H1 (cell line): Measurements from ENCODE around the gene SEC14L5. TPM values are rescaled to one million over a fixed set of nuclear protein-coding genes. Genes with fewer than 3 reads are reported as not detected.

Source experiments
- CTCF ChIA-PET: fragments of 300-600 bp; sonication (Branson Sonifier 250); formaldehyde crosslinking; loops from one replicate; lab custom pipeline; 2021; ENCODE audit not compliant: partially characterized antibody; lab: Charles Lee
- POLR2A ChIA-PET: fragments of 300-600 bp; sonication (Branson Sonifier 250); formaldehyde crosslinking; loops from one replicate; lab custom pipeline; 2021; ENCODE audit warnings: inconsistent platforms; ENCODE audit not compliant: partially characterized antibody; lab: Charles Lee
- DNase-seq, 2 experiments: peaks; one replicate each; pipeline versions ENCODE4 v3.0.0 to v3.0.0-alpha.2; 2010 to 2022; ENCODE audit warnings: low spot score in 2 of 2, low read depth in 1 of 2, mixed read lengths in 1 of 2
- FAIRE-seq: peaks from 2 replicates; lab custom pipeline; 2011; peaks lifted over from hg19 to GRCh38; lab: Jason Lieb, UNC
- H2AFZ ChIP-seq: 2 replicates; pipeline ENCODE4 v1.8.1; 2012; ENCODE audit warnings: low read length, inconsistent platforms
- H2AK5ac ChIP-seq: 2 replicates; pipeline ENCODE4 v1.6.1; 2013; ENCODE audit warnings: low read depth, low read length
- H2BK120ac ChIP-seq: replicated peaks from 2 replicates; pipeline ENCODE3; 2013; ENCODE audit warnings: low read depth, low read length, inconsistent platforms
- H2BK12ac ChIP-seq: 2 replicates; pipeline ENCODE4 v1.6.1; 2013; ENCODE audit warnings: low read depth, low read length
- H2BK15ac ChIP-seq: 2 replicates; pipeline ENCODE4 v1.6.1; 2013; ENCODE audit warnings: low read length
- H2BK20ac ChIP-seq: 2 replicates; pipeline ENCODE4 v1.6.1; 2013; ENCODE audit warnings: low read length
- H2BK5ac ChIP-seq: 2 replicates; pipeline ENCODE4 v1.6.1; 2013; ENCODE audit warnings: low read depth, low read length
- H3K14ac ChIP-seq: 2 replicates; pipeline ENCODE4 v1.6.1; 2013; ENCODE audit warnings: inconsistent platforms; ENCODE audit not compliant: insufficient read length
- H3K18ac ChIP-seq: 2 replicates; pipeline ENCODE4 v1.6.1; 2013; ENCODE audit warnings: low read length; ENCODE audit errors: extremely low read depth
- H3K23ac ChIP-seq: 2 replicates; pipeline ENCODE4 v1.6.1; 2013; ENCODE audit warnings: inconsistent platforms; ENCODE audit not compliant: insufficient read length
- H3K23me2 ChIP-seq: 2 replicates; pipeline ENCODE4 v1.6.1; 2013; ENCODE audit warnings: low read depth, low read length
- H3K27ac ChIP-seq: 2 replicates; pipeline ENCODE4 v1.6.1; 2011; ENCODE audit warnings: low read depth, low read length, inconsistent platforms
- H3K27me3 ChIP-seq, 4 experiments: replicated peaks in 1 of 4; 1 replicate in 1 of 4; 2 replicates in 3 of 4; pipeline versions ENCODE4 v1.6.1 to v1.8.1; 2011 to 2013; ENCODE audit warnings: low read length in 3 of 4, mild to moderate bottlenecking in 3 of 4, inconsistent platforms in 2 of 4, mixed read lengths in 2 of 4, moderate library complexity in 1 of 4; ENCODE audit not compliant: control insufficient read depth in 3 of 4, insufficient read depth in 3 of 4; ENCODE audit errors: extremely low read depth in 1 of 4
- H3K36me3 ChIP-seq, 4 experiments: 2 replicates each; pipeline versions ENCODE4 v1.6.1 to v1.8.1; 2011 to 2013; ENCODE audit warnings: mild to moderate bottlenecking in 4 of 4, low read length in 3 of 4, moderate library complexity in 2 of 4, control low read depth in 1 of 4, inconsistent platforms in 1 of 4; ENCODE audit not compliant: insufficient read depth in 4 of 4, control insufficient read depth in 2 of 4
- H3K4ac ChIP-seq: replicated peaks from 2 replicates; pipeline ENCODE3; 2013; ENCODE audit warnings: low read length, low read depth, mixed read lengths, inconsistent platforms; ENCODE audit not compliant: insufficient read length
- H3K4me1 ChIP-seq, 4 experiments: replicated peaks in 1 of 4; 1 replicate in 1 of 4; 2 replicates in 3 of 4; pipeline versions ENCODE4 v1.6.1 to v1.8.1; 2011 to 2013; ENCODE audit warnings: low read length in 3 of 4, inconsistent platforms in 2 of 4, mixed read lengths in 1 of 4; ENCODE audit not compliant: insufficient read depth in 4 of 4, control insufficient read depth in 3 of 4
- H3K4me2 ChIP-seq, 2 experiments: 2 replicates each; pipeline versions ENCODE4 v1.6.1 to v1.8.1; 2011 to 2013; ENCODE audit warnings: low read depth in 2 of 2, low read length in 2 of 2, control low read depth in 1 of 2, inconsistent platforms in 1 of 2, mild to moderate bottlenecking in 1 of 2; ENCODE audit not compliant: insufficient read depth in 1 of 2
- H3K4me3 ChIP-seq, 4 experiments: fragments of 200-600, 300-600 bp in 1 of 4; sonication (generic), shearing (Covaris generic), sonication (Bioruptor Twin) in 1 of 4; 2 replicates each; pipeline versions ENCODE4 v1.5.1 to v1.8.1; 2011 to 2016; ENCODE audit warnings: low read length in 4 of 4, low read depth in 3 of 4, control low read depth in 2 of 4, inconsistent platforms in 2 of 4, mild to moderate bottlenecking in 2 of 4, mixed read lengths in 1 of 4, moderate library complexity in 1 of 4; ENCODE audit not compliant: insufficient read depth in 2 of 4; ENCODE audit errors: extremely low read depth in 1 of 4
- H3K56ac ChIP-seq: replicated peaks from 2 replicates; pipeline ENCODE3; 2013; ENCODE audit warnings: low read depth, mild to moderate bottlenecking, mixed read lengths, low read length, inconsistent platforms; ENCODE audit not compliant: insufficient read length
- H3K79me1 ChIP-seq: 2 replicates; pipeline ENCODE4 v1.6.1; 2013; ENCODE audit warnings: low read depth, low read length, control low read depth
- H3K79me2 ChIP-seq, 2 experiments: 2 replicates each; pipeline versions ENCODE4 v1.6.1 to v1.8.1; 2012 to 2013; ENCODE audit warnings: low read length in 2 of 2, mild to moderate bottlenecking in 2 of 2, inconsistent platforms in 1 of 2; ENCODE audit not compliant: insufficient read depth in 2 of 2, control insufficient read depth in 1 of 2
- H3K9ac ChIP-seq, 4 experiments: replicated peaks in 1 of 4; 1 replicate in 1 of 4; 2 replicates in 3 of 4; pipeline versions ENCODE4 v1.6.1 to v1.8.1; 2011 to 2013; ENCODE audit warnings: low read depth in 3 of 4, low read length in 3 of 4, control low read depth in 2 of 4, mild to moderate bottlenecking in 2 of 4, moderate library complexity in 2 of 4, inconsistent platforms in 1 of 4; ENCODE audit errors: extremely low read depth in 1 of 4
- H3K9me3 ChIP-seq, 2 experiments: 2 replicates each; pipeline versions ENCODE4 v1.6.1 to v1.8.1; 2012 to 2013; ENCODE audit warnings: mild to moderate bottlenecking in 2 of 2, moderate library complexity in 2 of 2, control low read depth in 1 of 2, inconsistent platforms in 1 of 2, low read depth in 1 of 2, low read length in 1 of 2, mixed read lengths in 1 of 2; ENCODE audit not compliant: insufficient read depth in 2 of 2
- H4K20me1 ChIP-seq, 2 experiments: replicated peaks in 1 of 2; 2 replicates each; pipeline versions ENCODE3 to v1.8.1; 2011 to 2013; ENCODE audit warnings: inconsistent platforms in 2 of 2, low read length in 2 of 2, mild to moderate bottlenecking in 1 of 2; ENCODE audit not compliant: insufficient read depth in 2 of 2, control insufficient read depth in 1 of 2
- H4K5ac ChIP-seq: 2 replicates; pipeline ENCODE4 v1.6.1; 2013; ENCODE audit warnings: low read length, low read depth, mixed read lengths, inconsistent platforms; ENCODE audit not compliant: insufficient read length
- H4K8ac ChIP-seq: 2 replicates; pipeline ENCODE4 v1.8.0; 2013; ENCODE audit warnings: mild to moderate bottlenecking, moderate library complexity, low read length, inconsistent platforms; ENCODE audit not compliant: insufficient read depth; ENCODE audit errors: extremely low read depth
- H4K91ac ChIP-seq: replicated peaks from 2 replicates; pipeline ENCODE3; 2013; ENCODE audit warnings: low read length, mixed read lengths, inconsistent platforms; ENCODE audit not compliant: insufficient read length
- BACH1 ChIP-seq: IDR thresholded peaks from 2 replicates; pipeline ENCODE4 v1.6.1; 2012; ENCODE audit warnings: low read length, improper control_type of control experiment
- JUN ChIP-seq: IDR thresholded peaks from 2 replicates; pipeline ENCODE4 v1.6.1; 2011; ENCODE audit warnings: low read depth, mild to moderate bottlenecking, improper control_type of control experiment, low read length
- KDM1A ChIP-seq: fragments of 200-600, 300-600 bp; sonication (generic); IDR thresholded peaks from 2 replicates; pipeline ENCODE4 v1.7.1; 2016; ENCODE audit warnings: mild to moderate bottlenecking, low read length, borderline replicate concordance
- KDM5A ChIP-seq: fragments of 200-600 bp; IDR thresholded peaks from 2 replicates; pipeline ENCODE4 v1.7.1; 2012; ENCODE audit warnings: mild to moderate bottlenecking, low read length, inconsistent platforms, mixed read lengths
- MAFK ChIP-seq: IDR thresholded peaks from 2 replicates; pipeline ENCODE4 v1.6.1; 2012; ENCODE audit warnings: low read depth, mild to moderate bottlenecking, improper control_type of control experiment, low read length
- PHF8 ChIP-seq: fragments of 200-600 bp; sonication (generic); conservative IDR thresholded peaks from 2 replicates; pipeline ENCODE4 v1.7.1; 2012; ENCODE audit warnings: low read depth, mild to moderate bottlenecking, inconsistent platforms, low read length, moderate library complexity
- POLR2A ChIP-seq, 2 experiments: IDR thresholded peaks; 1 replicate in 1 of 2; 2 replicates in 1 of 2; pipeline ENCODE4 v1.6.1; 2011; ENCODE audit warnings: low read depth in 2 of 2, low read length in 2 of 2, mild to moderate bottlenecking in 2 of 2; ENCODE audit errors: control extremely low read depth in 1 of 2
- POU5F1 ChIP-seq: IDR thresholded peaks from 2 replicates; pipeline ENCODE4 v1.6.1; 2011; ENCODE audit warnings: low read depth, mild to moderate bottlenecking, low read length, moderate library complexity
- RXRA ChIP-seq: IDR thresholded peaks from 2 replicates; pipeline ENCODE4 v1.6.1; 2011; ENCODE audit warnings: low read depth, mild to moderate bottlenecking, low read length, moderate library complexity; ENCODE audit not compliant: insufficient read depth
- SP4 ChIP-seq: IDR thresholded peaks from 2 replicates; pipeline ENCODE4 v1.6.1; 2012; ENCODE audit warnings: low read length, inconsistent platforms
- TAF7 ChIP-seq: optimal IDR thresholded peaks from 2 replicates; pipeline ENCODE3; 2011; ENCODE audit warnings: low read depth, mild to moderate bottlenecking, inconsistent platforms, low read length, moderate library complexity, borderline replicate concordance
- YY1 ChIP-seq: IDR thresholded peaks from 2 replicates; pipeline ENCODE4 v1.6.1; 2011; ENCODE audit warnings: low read depth, mild to moderate bottlenecking, low read length
- WGBS, 2 experiments: shearing (Covaris generic) in 1 of 2; methylation state at CpG; one replicate each; pipeline versions ENCODE4 v1.1.6 to v1.1.7; 2013 to 2015; ENCODE audit warnings: low lambda C conversion rate in 2 of 2, mixed read lengths in 2 of 2, inconsistent platforms in 1 of 2, low coverage in 1 of 2, missing lambda C conversion rate in 1 of 2; ENCODE audit not compliant: insufficient replicate concordance in 2 of 2, insufficient coverage in 1 of 2, insufficient read length in 1 of 2; ENCODE audit errors: extremely low coverage in 1 of 2, missing lambda C conversion rate in 1 of 2; 5-methylcytosine and 5-hydroxymethylcytosine counted together
- polyA plus RNA-seq, 7 experiments: library from polyadenylated mRNA; depleted of rRNA in 3 of 7; stranded (reverse) in 5 of 7; unstranded in 2 of 7; fragments of >200 nt in 5 of 7; fragments of 200-250 nt in 2 of 7; gene quantifications; 1 replicate in 5 of 7; 2 replicates in 1 of 7; 4 replicates in 1 of 7; pipeline versions ENCODE4 v1.2.1 to v1.2.3, GENCODE V29; 2011 to 2013; ENCODE audit warnings: missing spikeins in 2 of 7, mixed read lengths in 2 of 7
- total RNA-seq: library from RNA; stranded (reverse); fragmentation: NEBNext Ultra II Directional; extraction: Animal tissue kit (Norgen Biotek cat#: 25700); gene quantifications from 2 replicates; pipeline ENCODE4 v1.2.1, GENCODE V29; 2021

Gene SEC14L5
- total and polyA plus RNA-seq, 2 of the 8 experiments (the other 6 are each of a cell fraction or from before 2014, with no cell fraction given), result 1.9 to 3.0 TPM

- Histone ChIP-seq H3K27ac (peak overlapping the region; percentile 55; the same call in 1 of the 2 replicates), H4K5ac (no peak overlapping the region), H3K23me2 (peaks cover 8% of the 10 kb centered on the region; the same call in 1 of the 2 replicates), H3K14ac (no peak overlapping the region), H3K23ac (no peak overlapping the region), H2BK5ac (peak overlapping the region; percentile 96), H2AFZ (no peak overlapping the region), H3K4me2 (peak overlapping the region in 1 of 2 experiments; percentile 16; a peak in 1 of 4 replicates), H3K9me3 (no peaks in the 10 kb centered on the region), H3K79me1 (no peaks in the 10 kb centered on the region), H4K91ac (peak overlapping the region; percentile 95), H3K79me2 (no peaks in the 10 kb centered on the region), H2BK15ac (peak overlapping the region; percentile 81; the same call in 1 of the 2 replicates), H2BK12ac (peak overlapping the region; percentile 99), H3K36me3 (no peaks in the 10 kb centered on the region), H4K8ac (peak overlapping the region; percentile 83), H3K27me3 (no peaks in the 10 kb centered on the region), H3K4ac (peak overlapping the region; percentile 76), H3K18ac (peak overlapping the region; percentile 60), H3K9ac (no peak overlapping the region), H3K4me3 (no peak overlapping the region), H2BK20ac (peak overlapping the region; percentile 80), H2BK120ac (peak overlapping the region; percentile 96), H3K4me1 (peaks cover 20 to 49% (median 34%) of the 10 kb centered on the region in 4 experiments), H2AK5ac (peak overlapping the region; percentile 90; the same call in 1 of the 2 replicates), H3K56ac (peak overlapping the region; percentile 18), H4K20me1 (no peaks in the 10 kb centered on the region)
- POLR2A ChIA-PET, result interaction anchor here (0.6 to 1.9 kb wide), 5 partner anchors 8 to 469 kb away, joined by 3 to 6 read pairs (median 5); partner anchors contain the start of gene SEC14L5
- DNase-seq, result peak in 1 of 2 experiments; percentile 71
- WGBS, 2 experiments, result 71% methylated on average over 17 of the region's 20 CpGs; no CpG with 5 or more reads in 1 of the 2 experiments
- no peak for FAIRE-seq
- CTCF ChIA-PET, result interaction anchor here (0.9 to 1.5 kb wide), 3 partner anchors 9 to 14 kb away, joined by 3 to 4 read pairs (median 3); no protein-coding TSS in a partner anchor
- no peak for TF ChIP-seq PHF8
- TF ChIP-seq TAF7, result no peak
- TF ChIP-seq POU5F1, result no peak
- no peak for TF ChIP-seq RXRA
- TF ChIP-seq YY1, result peak; percentile 43; the same call in 1 of the 2 replicates
- no peak for TF ChIP-seq KDM5A
- no peak for TF ChIP-seq POLR2A (IDR thresholded peaks at IDR 0.05; ENCODE audit: control extremely low read depth in 1 of 2, low read depth in 2 of 2, low read length in 2 of 2)
- no peak for TF ChIP-seq SP4
- no peak for TF ChIP-seq KDM1A
- TF ChIP-seq BACH1, result peak; percentile 78
- peak; percentile 86 for TF ChIP-seq JUN
- peak; percentile 42; the same call in 1 of the 2 replicates for TF ChIP-seq MAFK
These were observed 13.5 kb upstream of the SEC14L5 start for GRCh38 chr16:4944333-4945281.
